Measurements from ENCODE around the gene HM13. TPM values are rescaled to one million over a fixed set of nuclear protein-coding genes. Genes with fewer than 3 reads are reported as not detected.
A peak's percentile ranks its signal among the peaks of the same experiment; 100 is the strongest.

The HM13 gene
- total RNA-seq, 2 donors from 2014 or later: 73.2 to 79.4 TPM

DNA sequence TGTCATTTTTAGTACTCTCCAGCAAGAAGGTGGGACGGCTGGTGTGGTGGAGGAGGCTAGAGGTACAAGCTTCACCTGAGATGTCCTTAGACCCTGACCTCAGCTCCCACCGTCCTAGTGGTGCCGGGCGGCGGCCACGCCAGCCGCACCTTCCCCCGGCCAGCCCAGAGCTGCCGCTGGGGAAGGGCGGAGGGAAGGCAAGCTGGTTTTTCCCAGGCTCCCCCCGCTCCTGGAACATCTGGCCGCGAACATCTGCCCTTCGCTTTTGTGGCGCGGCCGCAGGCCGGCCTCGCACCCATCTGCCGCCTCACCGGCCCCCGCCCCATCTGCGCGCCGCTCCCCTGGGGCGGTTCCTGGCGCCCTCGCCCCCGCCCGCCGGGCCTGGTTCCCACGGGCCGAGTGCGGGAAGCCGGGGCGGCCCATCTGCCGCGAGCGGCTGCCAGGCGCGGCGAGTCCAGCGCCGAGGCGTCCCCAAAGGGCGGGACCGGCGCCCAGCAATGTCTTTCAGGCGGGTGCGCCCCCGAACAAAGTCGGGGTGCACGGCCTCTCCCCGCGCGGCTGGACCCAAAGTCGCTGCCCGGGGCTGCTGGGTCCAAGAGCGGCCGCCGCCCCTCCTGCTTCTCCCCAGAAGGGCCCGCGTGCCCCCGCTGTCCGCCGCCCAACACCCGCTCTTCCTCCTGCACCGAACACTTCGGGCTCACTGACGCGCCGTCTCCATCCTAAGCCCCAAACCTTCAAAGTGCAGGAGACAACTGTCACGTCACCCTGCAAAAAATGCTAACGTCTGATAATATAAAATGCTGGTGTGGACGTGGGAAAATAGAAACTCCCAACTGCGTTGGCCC lies 73.5 kb downstream of the HM13 start:
- intact Hi-C loops (cut with DNase I): no loop called here
- H3K27ac ChIP-seq: peak overlapping the region in 3 of 4 donors; percentile 18 to 43 (median 29)
- 7 to 27% methylated on average over 8 to 72 of the region's 76 CpGs for WGBS, 2 donors

DNA sequence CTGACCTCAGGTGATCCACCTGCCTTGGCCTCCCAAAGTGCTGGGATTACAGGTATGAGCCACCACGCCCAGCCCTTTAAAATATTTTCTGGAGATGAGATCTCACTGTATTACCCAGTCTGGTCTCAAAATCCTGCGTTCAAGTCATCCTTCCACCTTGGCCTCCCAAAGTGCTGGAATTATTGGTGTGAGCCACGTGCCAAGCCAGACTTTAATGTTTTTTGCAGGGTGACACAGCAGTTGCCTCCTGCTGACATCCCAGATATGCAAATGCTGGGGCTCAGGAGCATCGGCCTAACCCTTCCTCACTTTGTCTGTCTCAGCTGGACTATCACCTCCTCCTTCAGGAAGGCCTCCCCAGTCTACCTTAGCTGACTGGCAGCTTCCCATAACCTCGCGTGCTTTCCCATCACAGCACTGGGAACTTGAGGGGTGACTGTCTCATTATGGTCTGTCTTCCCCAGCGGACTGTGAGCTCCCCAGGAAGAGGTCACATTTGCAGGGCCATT lies 76.5 kb downstream of the HM13 start:
- DNase-seq (no peak), ATAC-seq (no peak)
- 91 to 92% methylated on average over 6 to 7 of the region's 7 CpGs for WGBS, 2 donors
- no peak for TF ChIP-seq POLR2A (IDR thresholded peaks at IDR 0.05)
- TF ChIP-seq, protein P1, sequence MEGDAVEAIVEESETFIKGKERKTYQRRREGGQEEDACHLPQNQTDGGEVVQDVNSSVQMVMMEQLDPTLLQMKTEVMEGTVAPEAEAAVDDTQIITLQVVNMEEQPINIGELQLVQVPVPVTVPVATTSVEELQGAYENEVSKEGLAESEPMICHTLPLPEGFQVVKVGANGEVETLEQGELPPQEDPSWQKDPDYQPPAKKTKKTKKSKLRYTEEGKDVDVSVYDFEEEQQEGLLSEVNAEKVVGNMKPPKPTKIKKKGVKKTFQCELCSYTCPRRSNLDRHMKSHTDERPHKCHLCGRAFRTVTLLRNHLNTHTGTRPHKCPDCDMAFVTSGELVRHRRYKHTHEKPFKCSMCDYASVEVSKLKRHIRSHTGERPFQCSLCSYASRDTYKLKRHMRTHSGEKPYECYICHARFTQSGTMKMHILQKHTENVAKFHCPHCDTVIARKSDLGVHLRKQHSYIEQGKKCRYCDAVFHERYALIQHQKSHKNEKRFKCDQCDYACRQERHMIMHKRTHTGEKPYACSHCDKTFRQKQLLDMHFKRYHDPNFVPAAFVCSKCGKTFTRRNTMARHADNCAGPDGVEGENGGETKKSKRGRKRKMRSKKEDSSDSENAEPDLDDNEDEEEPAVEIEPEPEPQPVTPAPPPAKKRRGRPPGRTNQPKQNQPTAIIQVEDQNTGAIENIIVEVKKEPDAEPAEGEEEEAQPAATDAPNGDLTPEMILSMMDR (IDR thresholded peaks at IDR 0.05): no peak
- no peak overlapping the region for H3K27ac ChIP-seq
- H3K36me3 ChIP-seq (replicated peaks in 1 of 2; ENCODE audit: insufficient read depth in 1 of 2, low read depth in 2 of 2): no peaks in the 10 kb centered on the region
- no peaks in the 10 kb centered on the region for H3K27me3 ChIP-seq
- no peak overlapping the region for H3K4me3 ChIP-seq
- H3K9me3 ChIP-seq: no peaks in the 10 kb centered on the region
- peaks cover 12% of the 10 kb centered on the region for H3K4me1 ChIP-seq
- intact Hi-C loops (cut with DNase I): no loop called here

More for the DNA sequence above, 73.5 kb downstream of the HM13 start:
- ATAC-seq (peak; percentile 80), DNase-seq (peak in 1 of 4 donors; percentile 49)
- H3K36me3 ChIP-seq (replicated peaks in 1 of 2; ENCODE audit: insufficient read depth in 1 of 2, low read depth in 2 of 2): no peaks in the 10 kb centered on the region
- peaks cover 12% of the 10 kb centered on the region for H3K4me1 ChIP-seq
- H3K27me3 ChIP-seq: no peaks in the 10 kb centered on the region
- TF ChIP-seq POLR2A (IDR thresholded peaks at IDR 0.05): no peak
- TF ChIP-seq, protein P1 (IDR thresholded peaks at IDR 0.05): no peak
- H3K9me3 ChIP-seq: no peaks in the 10 kb centered on the region
- no peak overlapping the region for H3K4me3 ChIP-seq

DNA sequence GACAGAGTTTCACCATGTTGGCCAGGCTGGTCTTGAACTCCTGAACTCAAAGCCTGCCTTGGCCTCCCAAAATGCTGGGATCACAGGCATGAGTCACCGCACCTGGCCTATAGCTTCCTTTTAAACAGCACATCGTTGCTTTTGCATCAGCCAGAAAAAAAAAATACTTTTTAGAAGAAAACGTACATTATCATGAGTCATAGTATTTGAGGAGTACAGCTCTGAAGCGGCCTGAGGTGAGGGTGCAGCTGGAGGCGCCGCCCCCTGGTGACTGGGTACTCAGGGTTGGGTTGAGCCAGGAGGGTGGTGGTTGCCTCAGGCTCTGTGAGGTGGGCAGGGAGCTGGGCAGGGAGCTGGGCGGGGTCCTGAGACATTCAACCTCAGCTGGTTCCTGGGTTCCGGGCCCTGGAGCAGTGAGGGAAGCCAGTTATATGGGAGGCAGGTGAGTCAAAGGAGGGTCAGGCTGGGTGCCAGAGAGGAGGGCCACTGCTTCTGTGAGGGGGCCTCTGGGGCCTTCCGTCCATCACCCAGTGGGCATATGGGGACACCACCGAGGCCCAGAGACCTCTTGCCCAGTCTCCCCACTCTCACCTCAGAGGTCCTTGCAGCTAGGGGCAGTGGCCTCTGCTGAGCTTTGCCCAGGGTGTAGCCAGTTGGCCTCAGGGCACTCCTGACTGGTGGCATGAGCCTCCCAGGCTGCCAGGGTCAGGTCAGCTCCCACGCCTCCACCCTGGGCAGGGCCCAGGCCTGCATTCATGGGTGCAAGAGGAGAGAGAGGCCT lies 79.2 kb downstream of the HM13 start:
- Histone ChIP-seq H3K27me3 (no peaks in the 10 kb centered on the region), H3K36me3 (replicated peaks in 1 of 2; ENCODE audit: insufficient read depth in 1 of 2, low read depth in 2 of 2) (no peaks in the 10 kb centered on the region), H3K9me3 (no peaks in the 10 kb centered on the region), H3K4me1 (no peaks in the 10 kb centered on the region), H3K27ac (no peak overlapping the region), H3K4me3 (no peak overlapping the region)
- DNase-seq: no peak
- intact Hi-C loops (cut with DNase I): no loop called here
- TF ChIP-seq POLR2A (IDR thresholded peaks at IDR 0.05): no peak
- TF ChIP-seq, protein P1 (IDR thresholded peaks at IDR 0.05): no peak
- 81 to 88% methylated on average over 6 to 11 of the region's 11 CpGs for WGBS, 2 donors
- ATAC-seq: no peak

DNA sequence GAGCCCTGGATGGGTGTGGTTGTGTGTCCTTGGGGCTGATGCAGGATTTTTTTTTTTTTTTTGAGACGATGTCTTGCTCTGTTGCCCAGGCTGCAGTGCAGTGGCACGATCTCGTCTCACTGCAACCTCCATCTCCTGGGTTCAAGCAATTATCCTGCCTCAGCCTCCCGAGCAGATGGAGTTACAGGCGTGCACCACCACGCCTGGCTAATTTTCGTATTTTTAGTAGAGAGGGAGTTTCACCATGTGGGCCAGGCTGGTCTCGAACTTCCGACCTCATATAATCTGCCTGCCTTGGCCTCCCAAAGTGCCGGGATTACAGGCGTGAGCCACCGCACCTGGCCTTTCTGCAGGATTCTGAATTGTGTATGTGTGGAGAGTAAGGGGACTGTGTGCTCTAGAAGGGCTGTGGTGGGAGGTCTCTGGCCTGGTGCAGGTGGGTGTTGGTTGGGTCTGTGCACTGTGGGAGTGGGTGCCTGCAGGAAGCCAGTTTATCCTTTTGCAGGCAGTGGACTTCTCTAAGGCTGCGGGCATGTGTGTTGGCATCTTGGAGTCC lies 79.8 kb downstream of the HM13 start:
- DNase-seq (no peak), ATAC-seq (no peak)
- Histone ChIP-seq H3K9me3 (no peaks in the 10 kb centered on the region), H3K4me1 (no peaks in the 10 kb centered on the region), H3K36me3 (replicated peaks in 1 of 2; ENCODE audit: insufficient read depth in 1 of 2, low read depth in 2 of 2) (no peaks in the 10 kb centered on the region), H3K4me3 (no peak overlapping the region), H3K27me3 (no peaks in the 10 kb centered on the region), H3K27ac (no peak overlapping the region)
- no peak for TF ChIP-seq POLR2A (IDR thresholded peaks at IDR 0.05)
- intact Hi-C loops (cut with DNase I): no loop called here
- WGBS, 2 donors: 88 to 89% methylated on average over 13 of the region's 13 CpGs
